ENCODE data around the gene CACNA1C.

DNA sequence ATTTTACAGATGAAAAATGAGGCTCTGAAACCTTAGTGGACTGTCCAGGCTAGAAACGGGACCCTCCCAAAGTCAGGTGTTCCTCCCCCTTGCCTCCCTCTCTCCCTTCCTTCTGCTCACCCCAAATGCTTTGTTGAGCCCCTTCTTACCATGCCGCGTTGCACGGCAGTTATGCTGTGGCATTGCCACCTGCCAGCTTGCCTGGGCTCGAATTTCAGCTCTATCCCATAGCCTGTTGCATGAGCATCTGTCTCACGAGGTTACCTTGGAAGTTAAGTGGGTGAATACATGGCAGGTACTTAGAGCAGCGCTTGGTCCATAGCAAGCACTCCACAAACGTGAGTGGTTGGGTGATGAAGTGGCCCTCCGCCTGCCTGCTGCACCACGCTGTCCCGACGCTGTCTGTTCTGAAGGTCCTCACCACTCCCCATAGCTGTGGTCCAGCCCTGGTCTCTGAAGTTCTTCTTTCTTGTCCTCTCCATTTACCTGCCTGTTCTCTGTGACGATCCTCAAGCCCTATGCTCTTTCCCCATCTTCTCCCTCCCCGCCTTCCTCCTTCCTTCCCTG is 269.9 kb downstream of the CACNA1C start:
- TF ChIP-seq CTCF (IDR thresholded peaks at IDR 0.05) (no peak), POLR2A (IDR thresholded peaks at IDR 0.05) (no peak), EP300 (IDR thresholded peaks at IDR 0.05) (no peak)

Measured in tibial nerve (tissue), 4 donors.